Measurements from ENCODE around the gene CCND2.

- TF ChIP-seq CTCF (IDR thresholded peaks at IDR 0.05) (no peak), POLR2AphosphoS5 (IDR thresholded peaks at IDR 0.05) (no peak), POLR2A (IDR thresholded peaks at IDR 0.05) (no peak), EP300 (IDR thresholded peaks at IDR 0.05) (no peak)
Measured at GRCh38 chr12:4293299-4293965, 19.9 kb downstream of the CCND2 start.
